T-cell (primary cell): ENCODE results near the gene RHOB. TPM values are rescaled to one million over a fixed set of nuclear protein-coding genes. Genes with fewer than 3 reads are reported as not detected.

Experiments used
- ATAC-seq, 4 experiments: fragments of 200-7000 bp in 3 of 4; fragments of 150-1000 bp in 1 of 4; cut with Tn5 transposase; replicated peaks in 1 of 4; 1 replicate in 3 of 4; 2 replicates in 1 of 4; pipeline ENCODE4 v1.10.0; 2021; ENCODE audit warnings: moderate library complexity in 3 of 4, mild to moderate bottlenecking in 2 of 4, moderate number of reproducible peaks in 1 of 4
- CTCF ChIA-PET, 2 donors: fragments of 300-600 bp; sonication (Branson Sonifier 250); formaldehyde crosslinking; loops; one replicate each; lab custom pipeline; 2022; ENCODE audit warnings: antibody characterized with exemption in 2 of 2; lab: Charles Lee
- POLR2A ChIA-PET, 2 donors: fragments of 300-600 bp; sonication (Branson Sonifier 250); formaldehyde crosslinking; loops; one replicate each; lab custom pipeline; 2022; ENCODE audit warnings: antibody characterized with exemption in 2 of 2; lab: Charles Lee
- DNase-seq, 35 experiments: peaks; one replicate each; pipeline versions ENCODE4 v3.0.0 to v3.0.0-alpha.2; 2013 to 2023
- H3K27ac ChIP-seq: one replicate; pipeline ENCODE4 v1.5.1; 2013; ENCODE audit warnings: low read length
- H3K27me3 ChIP-seq, 2 experiments: replicated peaks in 1 of 2; 1 replicate in 1 of 2; 2 replicates in 1 of 2; pipeline versions ENCODE4 v1.6.1 to v1.7.0; 2013; ENCODE audit warnings: low read length in 1 of 2, mixed read lengths in 1 of 2; ENCODE audit not compliant: control insufficient read depth in 2 of 2, insufficient read depth in 2 of 2; ENCODE audit errors: extremely low read depth in 1 of 2
- H3K36me3 ChIP-seq, 2 donors: 1 replicate in 1 of 2; 2 replicates in 1 of 2; pipeline versions ENCODE4 v1.6.1 to v1.7.0; 2013; ENCODE audit warnings: low read length in 1 of 2; ENCODE audit not compliant: control insufficient read depth in 2 of 2, insufficient read depth in 1 of 2; ENCODE audit errors: extremely low read depth in 1 of 2
- H3K4me1 ChIP-seq, 2 experiments: 1 replicate in 1 of 2; 2 replicates in 1 of 2; pipeline versions ENCODE4 v1.6.1 to v1.7.0; 2013; ENCODE audit warnings: low read length in 2 of 2, mixed read lengths in 1 of 2; ENCODE audit not compliant: insufficient read depth in 2 of 2, control insufficient read depth in 1 of 2; ENCODE audit errors: extremely low read depth in 1 of 2
- H3K4me3 ChIP-seq, 2 donors: 1 replicate in 1 of 2; 2 replicates in 1 of 2; pipeline versions ENCODE4 v1.5.1 to v1.7.0; 2013; ENCODE audit warnings: mild to moderate bottlenecking in 2 of 2, low read length in 1 of 2, moderate library complexity in 1 of 2; ENCODE audit not compliant: control insufficient read depth in 1 of 2; ENCODE audit errors: extremely low read depth in 1 of 2
- H3K9me3 ChIP-seq: 2 replicates; pipeline ENCODE4 v1.7.0; 2013
- H3K27ac Mint-ChIP-seq, 2 donors: one replicate each; pipeline ENCODE4 v1.8.0; 2020 to 2021; ENCODE audit warnings: mild to moderate bottlenecking in 2 of 2, mixed read lengths in 2 of 2
- H3K27me3 Mint-ChIP-seq, 2 donors: one replicate each; pipeline ENCODE4 v1.8.0; 2021 to 2022; ENCODE audit warnings: mixed read lengths in 2 of 2
- H3K36me3 Mint-ChIP-seq: one replicate; pipeline ENCODE4 v1.8.0; 2021; ENCODE audit warnings: mixed read lengths
- H3K4me1 Mint-ChIP-seq, 3 donors: one replicate each; pipeline ENCODE4 v1.8.0; 2020 to 2022; ENCODE audit warnings: mixed read lengths in 3 of 3, mild to moderate bottlenecking in 1 of 3
- H3K4me3 Mint-ChIP-seq, 3 donors: one replicate each; pipeline ENCODE4 v1.8.0; 2020 to 2022; ENCODE audit warnings: mild to moderate bottlenecking in 3 of 3, mixed read lengths in 3 of 3, moderate library complexity in 3 of 3
- H3K9me3 Mint-ChIP-seq, 3 donors: one replicate each; pipeline ENCODE4 v1.8.0; 2020 to 2022; ENCODE audit warnings: mixed read lengths in 3 of 3
- WGBS: methylation state at CpG from one replicate; pipeline ENCODE4 v1.1.5; 2013; ENCODE audit warnings: missing lambda C conversion rate; ENCODE audit not compliant: insufficient coverage; 5-methylcytosine and 5-hydroxymethylcytosine counted together
- total RNA-seq, 35 experiments: library from RNA in 6 of 35; stranded (reverse) in 6 of 35; fragments of 120-200 nt in 1 of 35; gene quantifications; one replicate each; pipeline versions ENCODE4 v1.2.1 to v1.2.4 and lab custom pipeline; 2013 to 2026

RHOB gene
- total RNA-seq, 5 donors from 2014 or later (not counting 1 experiment from before 2014, with no cell fraction given), result 11.4 to 42.4 (median 14.7) TPM

DNA sequence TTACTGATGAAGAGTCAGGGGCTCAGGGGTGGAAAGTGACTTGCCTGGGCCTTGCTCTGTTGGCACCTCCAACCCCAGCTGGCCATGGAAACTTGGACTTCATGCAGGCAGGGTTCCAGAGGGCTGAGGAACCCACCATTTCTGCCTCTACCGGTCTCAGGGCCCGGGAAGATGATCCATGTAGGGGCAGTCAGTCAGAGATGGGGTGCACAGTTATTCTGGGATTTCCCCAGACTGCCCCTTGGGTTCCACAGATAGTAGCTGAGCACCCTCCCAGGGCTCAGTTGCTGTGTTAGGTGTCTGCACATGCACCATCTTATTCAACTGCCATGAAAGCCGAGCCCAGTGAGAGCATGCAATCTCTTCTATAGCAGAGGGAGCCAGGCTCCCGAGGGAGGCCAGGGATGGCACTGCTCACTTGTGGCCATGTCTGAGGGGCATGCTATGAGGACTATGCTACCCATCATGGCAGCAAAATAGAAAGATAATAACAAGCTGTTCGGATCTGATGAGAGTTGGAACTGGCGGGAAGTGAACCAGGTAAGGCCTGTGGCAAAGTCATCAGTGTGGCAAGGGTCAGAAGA, 37.3 kb downstream of the RHOB start:
- Histone ChIP-seq H3K4me3 (no peak overlapping the region), H3K4me1 (no peaks in the 10 kb centered on the region), H3K9me3 (no peaks in the 10 kb centered on the region), H3K36me3 (no peaks in the 10 kb centered on the region), H3K27me3 (peaks cover 0 to 17% of the 10 kb centered on the region in 2 experiments), H3K27ac (no peak overlapping the region)
- WGBS, result 71% methylated on average over 4 of the region's 6 CpGs
- POLR2A ChIA-PET, result no interaction called here
- H3K27ac Mint-ChIP-seq, result no peak overlapping the region
- no peaks in the 10 kb centered on the region for H3K9me3 Mint-ChIP-seq
- H3K27me3 Mint-ChIP-seq, result no peaks in the 10 kb centered on the region
- H3K4me1 Mint-ChIP-seq, result no peaks in the 10 kb centered on the region
- DNase-seq, result no peak
- CTCF ChIA-PET, result interaction anchor here in 1 of 2 donors (0.5 kb wide), 1 partner anchor 147 kb away, joined by 8 read pairs; no protein-coding TSS in a partner anchor
- ATAC-seq, result no peak
- no peak overlapping the region for H3K4me3 Mint-ChIP-seq
- no peaks in the 10 kb centered on the region for H3K36me3 Mint-ChIP-seq

DNA sequence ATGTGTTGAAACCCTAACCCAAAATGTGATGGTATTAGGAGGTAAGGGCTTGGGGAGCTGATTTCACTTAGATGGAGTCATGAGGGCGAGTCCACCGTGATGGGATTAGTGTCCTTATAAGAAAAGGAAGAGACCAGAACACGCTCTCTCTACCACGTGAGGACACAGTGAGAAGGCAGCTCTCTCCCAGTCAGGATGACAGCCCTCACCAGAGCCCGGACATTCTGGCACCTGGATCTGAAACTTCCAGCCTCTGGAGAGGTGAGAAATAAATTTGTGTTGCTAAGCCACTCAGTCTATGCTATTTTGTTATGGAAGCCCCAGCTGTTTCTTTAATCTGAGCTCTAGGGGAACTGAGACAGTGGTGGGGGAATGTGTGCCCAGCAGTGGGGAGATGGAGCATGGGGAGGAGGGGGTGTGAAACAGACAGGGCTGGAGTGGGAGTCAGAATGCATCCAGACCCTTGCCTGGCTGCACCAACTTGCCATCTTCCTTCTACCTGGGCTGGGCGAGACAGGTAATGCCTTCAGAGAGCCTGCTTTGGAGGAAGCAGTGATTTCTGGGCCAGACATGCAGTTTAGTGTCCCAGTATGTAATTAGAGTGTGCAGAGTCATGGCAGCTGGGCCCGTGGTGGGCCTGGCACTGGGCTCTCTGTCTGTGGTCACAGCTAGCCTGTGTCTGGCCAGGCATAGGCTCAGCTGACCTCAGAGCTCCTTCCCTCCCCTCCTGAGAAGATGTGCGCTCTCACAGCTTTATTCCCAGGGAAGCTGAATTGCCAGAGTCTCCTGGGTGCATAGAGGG, 38.1 kb downstream of the RHOB start:
- Histone ChIP-seq H3K4me3 (no peak overlapping the region), H3K9me3 (no peaks in the 10 kb centered on the region), H3K36me3 (no peaks in the 10 kb centered on the region), H3K27me3 (peaks cover 0 to 12% of the 10 kb centered on the region in 2 experiments), H3K4me1 (no peaks in the 10 kb centered on the region), H3K27ac (no peak overlapping the region)
- ChIA-PET POLR2A (no interaction called here), CTCF (no interaction called here)
- H3K27ac Mint-ChIP-seq, result no peak overlapping the region
- no peaks in the 10 kb centered on the region for H3K4me1 Mint-ChIP-seq
- H3K9me3 Mint-ChIP-seq, result no peaks in the 10 kb centered on the region
- H3K27me3 Mint-ChIP-seq, result no peaks in the 10 kb centered on the region
- no peak overlapping the region for H3K4me3 Mint-ChIP-seq
- ATAC-seq, result no peak
- WGBS, result 86% methylated on average over 1 of the region's 8 CpGs
- DNase-seq, result no peak
- no peaks in the 10 kb centered on the region for H3K36me3 Mint-ChIP-seq

DNA sequence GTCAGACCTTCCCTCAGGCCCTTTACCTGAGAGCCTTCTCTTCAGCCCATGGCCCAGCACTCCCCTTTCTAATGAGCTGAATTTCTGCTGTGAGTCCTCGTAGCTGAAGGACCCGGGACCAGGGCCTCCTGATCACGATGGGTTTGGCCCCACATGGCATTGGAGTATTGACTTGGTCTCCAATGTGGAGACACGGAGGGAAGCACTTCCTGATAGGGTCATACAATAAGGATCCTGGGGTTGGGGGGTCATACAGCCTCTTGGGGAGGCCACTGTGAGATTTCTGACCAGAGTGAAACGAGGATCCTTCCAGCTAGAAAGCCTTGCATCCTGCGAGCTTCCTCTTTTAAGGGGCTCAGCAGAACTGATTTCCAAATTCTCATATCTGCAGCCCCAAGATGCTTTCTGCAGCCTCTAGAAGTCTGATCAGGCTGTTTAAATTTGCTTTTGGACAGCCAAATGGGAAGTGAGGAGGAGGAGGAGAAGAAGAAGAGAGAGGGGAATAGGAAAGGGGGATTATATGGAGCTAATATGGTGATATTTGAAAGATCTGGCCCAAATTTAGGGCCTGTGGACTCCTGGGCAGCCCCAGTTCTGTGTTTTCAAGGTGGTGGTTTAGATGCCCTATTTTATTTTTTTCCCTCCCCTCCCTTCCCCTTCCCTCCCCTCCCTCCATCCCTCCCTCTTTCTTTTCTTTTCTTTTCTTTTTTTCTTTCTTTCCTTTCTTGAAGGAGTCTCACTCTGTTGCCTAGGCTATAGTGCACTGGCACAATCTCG, 38.9 kb downstream of the RHOB start:
- H3K4me1 ChIP-seq, result no peaks in the 10 kb centered on the region
- no peaks in the 10 kb centered on the region for H3K9me3 Mint-ChIP-seq
- DNase-seq, result no peak
- no peaks in the 10 kb centered on the region for H3K36me3 ChIP-seq
- H3K9me3 ChIP-seq, result no peaks in the 10 kb centered on the region
- H3K4me1 Mint-ChIP-seq, result no peaks in the 10 kb centered on the region
- H3K27me3 ChIP-seq, result peaks cover 0 to 16% of the 10 kb centered on the region in 2 experiments
- no peaks in the 10 kb centered on the region for H3K36me3 Mint-ChIP-seq
- no peaks in the 10 kb centered on the region for H3K27me3 Mint-ChIP-seq
- CTCF ChIA-PET, result no interaction called here
- no peak for ATAC-seq
- POLR2A ChIA-PET, result no interaction called here
- WGBS, result 59% methylated on average over 5 of the region's 7 CpGs
- H3K27ac Mint-ChIP-seq, result no peak overlapping the region
- H3K4me3 Mint-ChIP-seq, result no peak overlapping the region
- H3K27ac ChIP-seq, result no peak overlapping the region
- no peak overlapping the region for H3K4me3 ChIP-seq

DNA sequence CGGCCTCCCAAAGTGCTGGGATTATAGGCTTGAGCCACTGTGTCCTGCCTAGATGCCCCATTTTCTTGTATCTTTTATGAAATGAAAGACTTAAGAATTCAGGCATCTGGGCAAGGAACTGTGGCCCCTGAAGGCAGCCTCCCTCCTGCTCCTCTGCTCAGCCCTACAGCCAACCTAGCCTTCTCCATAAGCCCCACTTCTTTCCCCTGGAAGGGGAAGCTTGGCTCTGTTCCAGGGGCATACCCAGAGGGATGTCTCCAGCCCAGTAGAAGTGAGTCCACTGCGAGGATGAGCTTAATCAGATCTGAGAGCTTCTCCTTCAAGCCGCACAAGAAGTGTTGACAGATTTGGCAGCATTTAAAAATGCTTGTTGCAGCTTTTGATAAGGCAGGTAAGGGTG, 39.7 kb downstream of the RHOB start:
- no peaks in the 10 kb centered on the region for H3K27me3 Mint-ChIP-seq
- no peak overlapping the region for H3K27ac Mint-ChIP-seq
- Histone ChIP-seq H3K36me3 (no peaks in the 10 kb centered on the region), H3K4me3 (no peak overlapping the region), H3K4me1 (no peaks in the 10 kb centered on the region), H3K27ac (no peak overlapping the region), H3K9me3 (no peaks in the 10 kb centered on the region), H3K27me3 (peaks cover 0 to 17% of the 10 kb centered on the region in 2 experiments)
- ATAC-seq (no peak), DNase-seq (no peak)
- ChIA-PET CTCF (no interaction called here), POLR2A (no interaction called here)
- H3K4me1 Mint-ChIP-seq, result no peaks in the 10 kb centered on the region
- H3K9me3 Mint-ChIP-seq, result no peaks in the 10 kb centered on the region
- H3K36me3 Mint-ChIP-seq, result no peaks in the 10 kb centered on the region
- H3K4me3 Mint-ChIP-seq, result no peak overlapping the region
- 92% methylated on average over 2 of the region's 3 CpGs for WGBS

DNA sequence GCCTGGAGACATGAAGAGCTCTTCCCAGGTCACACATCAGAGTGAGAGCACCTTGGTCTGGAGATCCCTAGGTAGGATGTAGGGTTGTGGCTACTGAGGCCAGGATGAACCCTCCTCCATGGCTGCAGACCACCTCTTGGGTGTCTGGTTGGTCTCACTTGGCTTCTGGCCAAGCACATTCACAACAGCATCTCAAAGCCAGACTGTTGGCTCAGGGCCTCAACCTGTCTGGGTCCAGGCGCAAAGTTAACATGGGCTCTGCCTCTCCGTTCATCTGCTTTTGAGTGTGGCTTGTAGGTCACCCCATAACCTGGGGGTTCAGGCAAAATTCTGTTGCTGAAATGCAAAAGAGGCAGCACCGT, 40.1 kb downstream of the RHOB start:
- POLR2A ChIA-PET, result no interaction called here

DNA sequence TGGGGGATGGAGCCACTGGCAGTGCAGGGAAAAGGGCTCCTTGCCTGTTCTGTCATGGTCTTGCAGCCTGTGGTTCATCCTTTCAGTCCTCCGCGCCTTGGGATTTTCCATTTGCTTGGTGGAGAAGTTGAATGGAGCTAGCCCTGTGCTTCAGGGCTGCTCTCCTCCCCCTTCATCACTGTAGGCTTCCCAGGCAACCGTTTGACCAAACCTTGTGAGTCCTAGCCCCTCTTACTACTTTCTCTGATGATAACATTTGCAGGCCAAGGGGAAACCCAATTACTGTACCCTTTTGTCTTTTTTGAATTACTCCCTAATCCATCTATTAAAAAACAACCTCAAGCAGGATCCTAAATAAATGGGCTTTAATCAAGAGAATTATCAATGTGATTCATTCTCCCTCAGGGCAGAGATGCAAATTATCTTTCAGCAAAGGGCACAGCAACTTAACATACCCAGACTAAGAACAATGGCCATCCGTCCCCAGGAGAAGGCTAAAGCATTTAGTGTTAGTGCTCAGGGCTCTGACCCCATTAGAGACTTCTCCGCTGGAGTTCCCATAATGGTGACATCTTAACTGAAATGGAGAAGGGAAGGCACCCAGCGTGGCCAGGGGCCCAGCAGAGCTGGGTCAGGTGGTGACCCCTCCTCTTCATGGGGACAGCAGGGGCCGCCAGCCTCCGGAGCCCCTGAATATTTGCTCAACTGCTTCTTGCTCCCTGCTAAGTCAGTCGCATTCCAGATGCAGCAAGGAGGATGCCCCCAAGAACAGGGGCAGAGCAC, 40.7 kb downstream of the RHOB start:
- peaks cover 0 to 24% of the 10 kb centered on the region in 2 experiments for H3K27me3 ChIP-seq
- no peak for ATAC-seq
- H3K27me3 Mint-ChIP-seq, result no peaks in the 10 kb centered on the region
- H3K27ac Mint-ChIP-seq, result no peak overlapping the region
- no peak overlapping the region for H3K4me3 ChIP-seq
- H3K4me1 ChIP-seq, result no peaks in the 10 kb centered on the region
- no peaks in the 10 kb centered on the region for H3K9me3 Mint-ChIP-seq
- H3K27ac ChIP-seq, result no peak overlapping the region
- H3K9me3 ChIP-seq, result no peaks in the 10 kb centered on the region
- H3K4me3 Mint-ChIP-seq, result no peak overlapping the region
- no peaks in the 10 kb centered on the region for H3K36me3 Mint-ChIP-seq
- no peaks in the 10 kb centered on the region for H3K36me3 ChIP-seq
- CTCF ChIA-PET, result no interaction called here
- no peak for DNase-seq
- H3K4me1 Mint-ChIP-seq, result no peaks in the 10 kb centered on the region
- WGBS, result 96% methylated on average over 5 of the region's 9 CpGs
- POLR2A ChIA-PET, result no interaction called here

More for the DNA sequence above, 40.1 kb downstream of the RHOB start:
- Histone ChIP-seq H3K36me3 (no peaks in the 10 kb centered on the region), H3K4me3 (no peak overlapping the region), H3K4me1 (no peaks in the 10 kb centered on the region), H3K9me3 (no peaks in the 10 kb centered on the region), H3K27me3 (peaks cover 0 to 20% of the 10 kb centered on the region in 2 experiments), H3K27ac (no peak overlapping the region)
- Mint-ChIP-seq H3K4me1 (no peaks in the 10 kb centered on the region), H3K27ac (no peak overlapping the region), H3K9me3 (no peaks in the 10 kb centered on the region), H3K36me3 (no peaks in the 10 kb centered on the region), H3K27me3 (no peaks in the 10 kb centered on the region), H3K4me3 (no peak overlapping the region)
- DNase-seq (no peak), ATAC-seq (no peak)
- CTCF ChIA-PET, result no interaction called here
- 74% methylated on average over 3 of the region's 3 CpGs for WGBS
